Measurements from ENCODE around the gene TUG1.

Gene TUG1

GRCh38 chr22:31020334-31020733, 51.3 kb downstream of the TUG1 start:
- ATAC-seq (ENCODE audit: insufficient read depth, low read depth) (no peak), DNase-seq (no peak)
- TF ChIP-seq EZH2 (IDR thresholded peaks at IDR 0.05; ENCODE audit: borderline replicate concordance, low read depth, low read length, severe bottlenecking) (no peak), CTCF (IDR thresholded peaks at IDR 0.05; ENCODE audit: borderline replicate concordance, extremely low read depth, low read length, poor library complexity, severe bottlenecking) (no peak)
- H3K4me3 ChIP-seq (ENCODE audit: low read depth in 1 of 2, low read length in 2 of 2), result no peak overlapping the region
- H3K27ac ChIP-seq (ENCODE audit: low read length), result no peak overlapping the region
- peaks cover 1% of the 10 kb centered on the region for H3K27me3 ChIP-seq (ENCODE audit: insufficient read depth, low read length, poor library complexity)
- H4K20me1 ChIP-seq (ENCODE audit: insufficient read depth, low read length), result no peaks in the 10 kb centered on the region
- no peak overlapping the region for H3K9ac ChIP-seq (ENCODE audit: low read depth, low read length)
- no peak overlapping the region for H3K4me2 ChIP-seq (ENCODE audit: insufficient read depth, low read length)
- H3K79me2 ChIP-seq (ENCODE audit: insufficient read depth, low read length), result no peaks in the 10 kb centered on the region
- no peaks in the 10 kb centered on the region for H3K36me3 ChIP-seq (ENCODE audit: insufficient read depth, low read length)
- no peak overlapping the region for H2AFZ ChIP-seq (ENCODE audit: low read depth, low read length)
- no peaks in the 10 kb centered on the region for H3K9me3 ChIP-seq (ENCODE audit: insufficient read depth, low read length, severe bottlenecking)
- H3K4me1 ChIP-seq (ENCODE audit: insufficient read depth, low read length), result no peaks in the 10 kb centered on the region

GRCh38 chr22:31022516-31022915, 53.5 kb downstream of the TUG1 start:
- H3K27me3 ChIP-seq (ENCODE audit: insufficient read depth, low read length, poor library complexity), result no peaks in the 10 kb centered on the region
- H3K27ac ChIP-seq (ENCODE audit: low read length), result no peak overlapping the region
- no peaks in the 10 kb centered on the region for H3K79me2 ChIP-seq (ENCODE audit: insufficient read depth, low read length)
- DNase-seq, result no peak
- H2AFZ ChIP-seq (ENCODE audit: low read depth, low read length), result no peak overlapping the region
- no peak for ATAC-seq (ENCODE audit: insufficient read depth, low read depth)
- no peaks in the 10 kb centered on the region for H3K36me3 ChIP-seq (ENCODE audit: insufficient read depth, low read length)
- H3K9ac ChIP-seq (ENCODE audit: low read depth, low read length), result no peak overlapping the region
- TF ChIP-seq EZH2 (IDR thresholded peaks at IDR 0.05; ENCODE audit: borderline replicate concordance, low read depth, low read length, severe bottlenecking) (no peak), CTCF (IDR thresholded peaks at IDR 0.05; ENCODE audit: borderline replicate concordance, extremely low read depth, low read length, poor library complexity, severe bottlenecking) (no peak)
- H3K4me2 ChIP-seq (ENCODE audit: insufficient read depth, low read length), result no peak overlapping the region
- H4K20me1 ChIP-seq (ENCODE audit: insufficient read depth, low read length), result no peaks in the 10 kb centered on the region
- no peaks in the 10 kb centered on the region for H3K9me3 ChIP-seq (ENCODE audit: insufficient read depth, low read length, severe bottlenecking)
- no peaks in the 10 kb centered on the region for H3K4me1 ChIP-seq (ENCODE audit: insufficient read depth, low read length)
- no peak overlapping the region for H3K4me3 ChIP-seq (ENCODE audit: low read depth in 1 of 2, low read length in 2 of 2)
